HFF-Myc (cell line): ENCODE measurements around the gene SCAPER.

Experiments used
- DNase-seq: peaks from one replicate; pipeline ENCODE4 v3.0.0-alpha.2; 2011; ENCODE audit warnings: low read depth; ENCODE audit errors: extremely low read depth
- H3K4me3 ChIP-seq: replicated peaks from 2 replicates; pipeline ENCODE4 v1.5.1; 2011; ENCODE audit warnings: low read depth, mild to moderate bottlenecking, control low read depth, low read length
- TF ChIP-seq, protein P1 (sequence below): IDR thresholded peaks from 2 replicates; pipeline ENCODE4 v1.5.1; 2012; ENCODE audit warnings: mild to moderate bottlenecking, low read depth, low read length, control low read depth; ENCODE audit errors: missing control alignments

The SCAPER gene

DNA sequence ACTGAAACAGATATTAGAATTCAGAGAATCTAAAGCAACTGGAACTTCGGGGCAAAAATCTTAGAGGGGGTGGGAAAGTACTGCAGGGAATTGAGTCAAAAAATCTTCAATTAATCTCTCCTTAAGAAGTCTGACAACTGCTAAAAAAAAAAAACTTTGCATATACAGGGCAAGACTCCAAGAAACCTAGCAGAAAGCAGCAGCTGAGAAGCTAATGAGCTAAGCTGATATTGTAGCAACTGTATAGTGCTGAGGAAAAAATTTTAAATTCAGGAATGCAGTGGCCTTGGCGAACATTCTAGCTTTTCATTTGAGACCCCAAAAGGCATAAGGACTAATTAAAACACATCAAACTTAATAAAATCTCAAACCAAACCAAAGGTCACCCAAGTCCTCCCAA, 113.6 kb downstream of the SCAPER start:
- TF ChIP-seq, protein P1, sequence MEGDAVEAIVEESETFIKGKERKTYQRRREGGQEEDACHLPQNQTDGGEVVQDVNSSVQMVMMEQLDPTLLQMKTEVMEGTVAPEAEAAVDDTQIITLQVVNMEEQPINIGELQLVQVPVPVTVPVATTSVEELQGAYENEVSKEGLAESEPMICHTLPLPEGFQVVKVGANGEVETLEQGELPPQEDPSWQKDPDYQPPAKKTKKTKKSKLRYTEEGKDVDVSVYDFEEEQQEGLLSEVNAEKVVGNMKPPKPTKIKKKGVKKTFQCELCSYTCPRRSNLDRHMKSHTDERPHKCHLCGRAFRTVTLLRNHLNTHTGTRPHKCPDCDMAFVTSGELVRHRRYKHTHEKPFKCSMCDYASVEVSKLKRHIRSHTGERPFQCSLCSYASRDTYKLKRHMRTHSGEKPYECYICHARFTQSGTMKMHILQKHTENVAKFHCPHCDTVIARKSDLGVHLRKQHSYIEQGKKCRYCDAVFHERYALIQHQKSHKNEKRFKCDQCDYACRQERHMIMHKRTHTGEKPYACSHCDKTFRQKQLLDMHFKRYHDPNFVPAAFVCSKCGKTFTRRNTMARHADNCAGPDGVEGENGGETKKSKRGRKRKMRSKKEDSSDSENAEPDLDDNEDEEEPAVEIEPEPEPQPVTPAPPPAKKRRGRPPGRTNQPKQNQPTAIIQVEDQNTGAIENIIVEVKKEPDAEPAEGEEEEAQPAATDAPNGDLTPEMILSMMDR, result no peak
- no peak overlapping the region for H3K4me3 ChIP-seq
- DNase-seq, result no peak

DNA sequence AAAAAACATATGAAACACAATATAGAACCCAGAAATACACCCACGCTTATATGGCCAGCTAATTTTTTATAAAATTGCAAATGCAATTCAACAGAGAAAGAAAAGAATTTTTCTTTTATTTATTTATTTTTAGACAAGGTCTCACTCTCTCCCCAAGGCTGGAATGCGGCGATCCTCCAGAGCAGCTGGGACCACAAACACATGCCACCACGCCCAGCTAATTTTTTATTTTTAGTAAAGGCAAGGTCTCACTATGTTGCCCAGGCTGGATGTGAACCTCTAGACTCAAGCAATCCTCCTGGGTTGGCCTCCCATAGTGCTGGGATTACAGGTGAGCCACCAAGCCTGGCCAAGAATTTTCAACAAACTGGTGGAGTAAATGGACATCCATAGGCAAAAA, 117.9 kb downstream of the SCAPER start:
- H3K4me3 ChIP-seq, result no peak overlapping the region
- TF ChIP-seq, protein P1, result no peak
- DNase-seq, result no peak

DNA sequence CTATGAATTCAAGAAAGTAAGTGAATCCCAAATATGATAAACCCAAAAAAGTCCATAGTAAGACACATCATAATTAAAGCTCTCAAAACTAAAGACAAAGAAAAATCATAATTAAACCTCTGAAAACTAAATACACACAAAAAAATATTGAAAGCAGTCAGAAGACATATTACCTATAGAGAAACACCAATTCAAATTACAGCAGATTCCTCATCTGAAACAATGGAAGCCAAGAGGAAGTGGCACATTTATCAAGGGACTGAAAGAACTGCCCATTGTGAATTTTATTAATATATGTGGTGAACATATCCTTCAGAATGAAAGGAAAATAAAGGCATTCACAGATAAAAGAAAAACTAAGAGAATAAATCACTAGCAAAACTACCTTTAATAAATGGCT, 128.2 kb downstream of the SCAPER start:
- no peak overlapping the region for H3K4me3 ChIP-seq
- TF ChIP-seq, protein P1, result no peak
- no peak for DNase-seq

DNA sequence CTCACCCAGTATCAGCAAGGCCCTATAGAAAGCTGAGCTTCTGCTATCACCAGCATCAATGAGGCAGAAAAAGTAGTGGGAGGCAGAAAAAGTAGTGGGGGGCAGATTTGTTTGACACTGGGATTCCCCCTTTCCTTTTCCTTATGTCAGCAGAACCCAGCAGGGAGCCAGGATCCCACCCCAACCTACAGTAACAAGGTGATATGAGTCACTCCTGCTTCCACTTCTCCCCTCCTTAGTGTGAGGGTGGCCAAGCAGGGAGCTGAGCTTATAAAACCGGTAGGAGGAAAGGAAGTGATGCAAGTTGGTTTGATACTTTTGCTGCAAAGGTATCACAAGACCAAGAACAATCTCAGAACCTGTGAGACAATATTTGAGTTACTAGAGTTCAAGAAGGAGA, 128.7 kb downstream of the SCAPER start:
- no peak for DNase-seq
- no peak overlapping the region for H3K4me3 ChIP-seq
- TF ChIP-seq, protein P1, result no peak

DNA sequence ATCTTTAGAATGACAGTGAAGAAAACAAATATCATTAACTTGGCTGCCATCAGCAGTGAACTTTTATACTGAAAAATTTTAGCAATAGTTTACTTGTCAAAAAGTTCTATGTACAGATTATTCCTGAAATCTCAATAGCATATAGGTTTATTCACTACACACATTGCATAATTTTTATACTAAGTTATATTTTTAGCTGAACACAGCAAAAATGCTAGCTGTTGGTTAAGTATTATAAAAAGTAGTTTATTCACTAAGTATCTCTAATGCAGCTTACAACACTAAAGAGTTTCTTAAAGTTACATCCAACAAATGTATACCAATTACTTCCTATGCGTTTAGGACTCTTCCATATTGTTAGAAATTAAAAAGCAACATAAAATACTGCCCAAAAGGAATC, 131.9 kb downstream of the SCAPER start:
- TF ChIP-seq, protein P1, result no peak
- DNase-seq, result no peak
- H3K4me3 ChIP-seq, result no peak overlapping the region

DNA sequence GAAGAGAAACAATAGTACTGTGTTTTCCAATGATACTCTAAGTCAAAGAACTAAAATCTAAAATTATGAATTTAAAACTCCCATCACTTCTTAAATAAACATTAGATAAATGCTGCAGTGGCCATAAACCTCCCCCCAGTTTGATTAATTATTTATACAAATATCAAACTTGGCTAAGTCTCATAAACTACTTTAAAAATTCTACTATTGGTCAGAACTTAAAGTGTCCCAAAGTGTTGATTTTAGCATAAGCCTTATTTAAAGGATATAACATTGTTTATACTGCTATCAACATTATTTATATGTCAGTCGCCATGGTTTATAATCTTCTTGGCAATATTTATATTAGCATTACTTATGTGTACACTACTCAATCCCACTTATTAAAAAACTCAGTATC, 132.4 kb downstream of the SCAPER start:
- TF ChIP-seq, protein P1, result no peak
- DNase-seq, result no peak
- no peak overlapping the region for H3K4me3 ChIP-seq

DNA sequence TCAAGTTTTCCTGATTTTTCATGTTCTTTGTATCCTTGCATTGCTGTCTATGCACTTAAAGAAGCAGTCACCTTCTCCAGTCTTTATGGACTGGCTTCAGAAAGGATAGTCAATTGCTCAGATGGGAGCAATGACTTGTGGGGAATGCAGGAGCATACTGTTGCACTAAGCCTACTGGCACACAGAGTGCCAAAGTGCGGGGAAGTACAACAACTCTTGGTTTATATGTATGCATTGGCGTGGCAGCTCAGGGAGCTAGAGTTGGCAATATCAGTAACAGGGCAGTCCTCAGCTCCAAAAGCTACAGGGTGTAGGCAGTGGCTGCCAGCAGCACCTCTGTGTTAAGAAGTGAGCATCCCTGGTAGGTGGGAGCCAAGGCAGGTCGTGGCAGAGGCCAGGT, 141.1 kb downstream of the SCAPER start:
- no peak overlapping the region for H3K4me3 ChIP-seq
- TF ChIP-seq, protein P1, result no peak
- DNase-seq, result no peak
